GM18519 (cell line): ENCODE results near the gene RGS12.

Experiments
- ATAC-seq: cut with Tn5 transposase; IDR thresholded peaks from one replicate; pipeline ENCODE4 v1.9.1; 2021; ENCODE audit warnings: mild to moderate bottlenecking, moderate library complexity; ENCODE audit not compliant: unreplicated experiment, low FRiP score

The RGS12 gene

GRCh38 chr4:3292571-3293400, at the start of gene RGS12:
Gene RGS12, plus strand, starts transcription at chr4:3293021. Its CDS starts 23,150 bp downstream, at chr4:3316171.
- ATAC-seq = peak; percentile 39

GRCh38 chr4:3243136-3243780, 49.6 kb upstream of the RGS12 start:
- no peak for ATAC-seq

GRCh38 chr4:3244002-3244401, 48.8 kb upstream of the RGS12 start:
- no peak for ATAC-seq

- no peak for ATAC-seq
These were observed 48.1 kb upstream of the RGS12 start for GRCh38 chr4:3244747-3245146.

- no peak for ATAC-seq
These were observed 47.1 kb upstream of the RGS12 start for GRCh38 chr4:3245676-3246075.

- no peak for ATAC-seq
These were observed 46.1 kb upstream of the RGS12 start for GRCh38 chr4:3246458-3247398.

GRCh38 chr4:3247399-3248177, 45.2 kb upstream of the RGS12 start:
- no peak for ATAC-seq

GRCh38 chr4:3248178-3248480, 44.7 kb upstream of the RGS12 start:
- no peak for ATAC-seq

- no peak for ATAC-seq
These were observed 43.8 kb upstream of the RGS12 start, which contains the start of gene MSANTD1 for GRCh38 chr4:3248811-3249661. Gene MSANTD1, plus strand, starts transcription at chr4:3249159. Its CDS starts 64 bp downstream, at chr4:3249223.

GRCh38 chr4:3249711-3250437, 42.9 kb upstream of the RGS12 start:
- ATAC-seq = no peak

- ATAC-seq = no peak
These were observed 42.3 kb upstream of the RGS12 start for GRCh38 chr4:3250438-3250955.

GRCh38 chr4:3250956-3251690, 41.7 kb upstream of the RGS12 start:
- no peak for ATAC-seq

- ATAC-seq = no peak
These were observed 40.9 kb upstream of the RGS12 start for GRCh38 chr4:3251691-3252479.

GRCh38 chr4:3252480-3252828, 40.4 kb upstream of the RGS12 start:
- ATAC-seq = no peak

- no peak for ATAC-seq
These were observed 39.8 kb upstream of the RGS12 start for GRCh38 chr4:3252831-3253641.

- no peak for ATAC-seq
These were observed 39.0 kb upstream of the RGS12 start for GRCh38 chr4:3253808-3254207.
